Stimulated activated CD8-positive, alpha-beta memory T cell treated with anti-CD3 and anti-CD28 coated beads, Interleukin-12 subunit alpha, Interleukin-12 subunit beta, amount 100 ng/mL, for 1 hour (primary cell): Measurements from ENCODE around the gene COX11.
A peak's percentile ranks its signal among the peaks of the same experiment; 100 is the strongest.

Experiments
- DNase-seq: peaks from one replicate; pipeline ENCODE4 v3.0.0-alpha.2; 2020; ENCODE audit warnings: low read depth

The COX11 gene, protein sequence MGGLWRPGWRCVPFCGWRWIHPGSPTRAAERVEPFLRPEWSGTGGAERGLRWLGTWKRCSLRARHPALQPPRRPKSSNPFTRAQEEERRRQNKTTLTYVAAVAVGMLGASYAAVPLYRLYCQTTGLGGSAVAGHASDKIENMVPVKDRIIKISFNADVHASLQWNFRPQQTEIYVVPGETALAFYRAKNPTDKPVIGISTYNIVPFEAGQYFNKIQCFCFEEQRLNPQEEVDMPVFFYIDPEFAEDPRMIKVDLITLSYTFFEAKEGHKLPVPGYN

GRCh38 chr17:54968262-54968987 is at the start of gene COX11, which contains the start of gene STXBP4:
Gene COX11, minus strand, starts transcription at chr17:54968654. Its CDS starts 8 bp downstream, at chr17:54968646.
Gene STXBP4, plus strand, starts transcription at chr17:54968765. Its CDS starts 17,455 bp downstream, at chr17:54986220.
- peak; percentile 82 for DNase-seq

DNA sequence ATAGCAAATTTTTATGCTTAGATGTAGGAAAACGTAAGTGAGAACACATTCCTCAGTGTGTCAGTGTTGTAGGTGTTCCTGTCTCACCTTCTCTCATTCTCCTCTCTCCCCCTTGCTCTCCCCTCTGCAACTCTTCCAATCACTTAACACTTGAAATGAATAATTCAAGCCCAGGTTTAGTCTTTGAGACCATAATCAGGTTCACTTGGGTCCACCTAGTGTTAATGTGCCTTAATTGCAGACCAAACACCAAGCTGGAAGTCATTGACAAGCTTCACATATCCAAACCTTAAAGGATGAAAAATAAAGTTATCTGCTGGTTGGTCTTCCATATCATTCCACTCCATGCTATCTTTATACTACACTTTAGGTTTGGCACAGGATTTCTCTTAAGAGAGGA is 37.1 kb upstream of the COX11 start:
- no peak for DNase-seq

GRCh38 chr17:55004484-55004883 is 36.0 kb upstream of the COX11 start:
- DNase-seq: no peak

GRCh38 chr17:55002458-55002857 is 34.0 kb upstream of the COX11 start:
- no peak for DNase-seq

GRCh38 chr17:54996441-54996840 is 28.0 kb upstream of the COX11 start:
- no peak for DNase-seq

DNA sequence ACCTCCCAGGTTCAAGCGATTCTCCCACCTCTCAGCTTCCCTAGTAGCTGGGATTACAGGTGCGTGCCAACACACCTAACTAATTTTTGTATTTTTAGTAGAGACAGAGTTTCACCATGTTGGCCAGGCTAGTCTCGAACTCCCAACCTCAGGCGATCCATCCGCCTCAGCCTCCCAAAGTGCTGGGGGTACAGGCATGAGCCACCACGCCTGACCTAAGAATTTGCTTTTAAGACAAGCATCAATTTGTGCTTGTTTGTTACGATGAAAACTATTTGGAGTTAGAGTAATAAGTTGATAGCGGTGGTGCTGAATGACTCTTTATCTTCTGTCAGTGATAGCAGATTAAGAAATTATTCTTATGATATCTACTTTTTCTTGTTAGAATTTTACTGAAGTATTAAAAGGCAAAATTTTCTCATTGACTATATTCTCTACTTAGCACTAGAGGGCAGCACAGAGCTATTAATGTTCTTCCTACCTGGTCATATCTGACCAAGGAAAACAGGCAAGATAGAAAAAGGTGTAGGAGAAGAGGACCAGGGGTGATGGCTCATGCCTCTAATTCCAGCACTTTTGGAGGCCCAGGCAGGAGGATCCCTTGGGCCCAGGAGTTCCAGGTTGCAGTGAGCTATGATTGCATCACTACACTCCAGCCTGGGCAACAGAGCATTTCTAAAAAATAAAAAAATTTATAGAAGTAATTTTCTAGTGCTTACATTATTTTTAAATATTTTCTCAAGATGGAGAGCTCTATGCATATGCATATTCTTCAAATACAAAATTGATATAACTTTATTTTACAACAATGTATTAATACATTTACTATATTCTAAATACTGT is 24.6 kb upstream of the COX11 start:
- DNase-seq: no peak

DNA sequence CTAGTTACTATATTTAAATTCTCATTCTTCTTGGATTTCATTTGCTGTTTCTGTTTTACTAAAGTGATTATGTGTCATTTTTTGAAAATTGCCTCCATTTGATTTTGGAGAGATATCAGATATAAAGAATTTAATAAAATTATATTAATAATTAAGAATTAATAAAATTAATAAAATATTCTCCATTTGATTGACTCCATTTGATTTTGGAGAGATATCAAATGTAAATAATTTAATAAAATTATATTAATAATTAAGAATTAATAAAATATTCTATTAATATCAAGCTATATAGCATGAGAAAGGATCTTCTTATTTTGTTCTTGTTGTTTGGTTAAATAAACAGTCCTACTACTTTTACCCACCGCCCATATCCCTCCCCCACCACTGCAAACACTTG is 23.1 kb upstream of the COX11 start:
- DNase-seq: no peak

DNA sequence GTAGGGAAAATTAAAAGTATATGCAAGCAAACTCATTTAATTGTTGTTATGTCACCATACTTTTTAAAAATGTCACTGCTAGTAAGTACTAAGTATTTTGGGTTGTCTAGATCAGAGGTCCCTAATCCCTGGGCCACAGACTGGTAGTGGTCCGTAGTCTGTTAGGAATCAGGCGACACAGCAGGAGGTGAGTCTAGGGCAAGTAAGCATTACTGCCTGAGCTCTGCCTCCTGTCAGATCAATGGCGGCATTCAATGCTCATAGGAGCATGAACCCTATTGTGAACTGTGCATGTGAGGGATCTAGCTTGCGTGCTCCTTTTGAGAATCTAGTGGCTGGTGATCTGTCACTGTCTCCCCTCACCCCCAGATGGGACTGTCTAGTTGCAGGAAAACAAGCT is 21.7 kb upstream of the COX11 start:
- DNase-seq: no peak

DNA sequence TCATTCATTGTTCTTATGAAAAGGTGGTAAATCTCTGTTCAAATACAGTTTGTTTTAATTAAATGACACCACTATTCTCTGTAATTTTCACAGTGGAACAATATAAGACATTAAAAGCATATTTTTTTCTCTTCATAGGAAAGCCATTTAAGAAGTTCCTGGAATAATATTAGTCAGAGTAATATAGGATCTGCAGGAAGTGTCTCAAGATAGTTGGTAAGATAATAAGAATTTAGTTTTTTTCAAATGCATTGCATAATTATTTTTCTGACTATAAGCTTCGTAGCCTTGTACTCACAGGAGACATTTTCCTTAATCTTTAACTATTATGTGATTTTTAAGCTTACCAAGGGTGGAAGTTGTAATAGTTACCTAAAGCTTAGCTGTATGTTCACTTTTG is 17.0 kb upstream of the COX11 start:
- DNase-seq: no peak

GRCh38 chr17:54983260-54983659 is 14.8 kb upstream of the COX11 start:
- DNase-seq: no peak

GRCh38 chr17:54982399-54982798 is 13.9 kb upstream of the COX11 start:
- DNase-seq: no peak

GRCh38 chr17:54980375-54980774 is 11.9 kb upstream of the COX11 start:
- no peak for DNase-seq

- DNase-seq: no peak
Measured at GRCh38 chr17:54979657-54980056, 11.2 kb upstream of the COX11 start.

GRCh38 chr17:54977744-54978143 is 9.3 kb upstream of the COX11 start:
- no peak for DNase-seq

GRCh38 chr17:54976316-54976715 is 7.9 kb upstream of the COX11 start:
- no peak for DNase-seq

- no peak for DNase-seq
Measured at GRCh38 chr17:54974759-54975158, 6.3 kb upstream of the COX11 start.

DNA sequence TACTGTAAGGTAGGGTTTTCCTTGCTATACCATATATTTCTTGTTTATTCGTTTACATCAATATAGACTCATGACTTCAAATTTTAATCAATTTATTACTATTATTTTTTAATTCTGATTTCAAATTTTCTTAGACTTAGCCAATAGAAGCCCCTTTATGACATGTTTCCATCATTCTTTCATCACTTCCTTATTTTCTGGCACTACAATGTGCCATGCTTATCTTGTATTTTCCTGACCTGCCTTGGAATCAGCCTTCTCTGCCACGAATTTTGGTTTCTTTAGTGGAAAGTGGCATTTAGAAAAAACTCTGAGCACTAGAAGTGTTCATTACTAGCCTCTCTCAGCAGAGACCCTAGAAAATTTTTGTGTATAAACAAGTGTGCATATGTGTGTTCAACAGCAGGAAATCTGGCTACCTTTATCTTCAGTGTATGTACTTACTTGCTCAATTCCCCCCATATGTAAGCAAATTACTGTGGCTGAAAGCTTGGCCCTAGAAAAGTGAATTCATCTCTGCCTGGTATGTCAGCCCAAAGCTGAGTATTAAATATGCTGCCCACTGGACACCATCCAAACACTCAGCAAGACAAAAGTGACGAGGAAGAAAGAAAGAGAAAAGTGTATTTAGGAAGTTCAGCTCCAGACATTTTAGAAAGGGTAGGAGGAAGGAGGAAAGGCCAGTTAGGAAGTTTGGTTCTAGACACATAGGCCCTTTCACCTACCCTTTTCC is 4.1 kb upstream of the COX11 start:
- no peak for DNase-seq

DNA sequence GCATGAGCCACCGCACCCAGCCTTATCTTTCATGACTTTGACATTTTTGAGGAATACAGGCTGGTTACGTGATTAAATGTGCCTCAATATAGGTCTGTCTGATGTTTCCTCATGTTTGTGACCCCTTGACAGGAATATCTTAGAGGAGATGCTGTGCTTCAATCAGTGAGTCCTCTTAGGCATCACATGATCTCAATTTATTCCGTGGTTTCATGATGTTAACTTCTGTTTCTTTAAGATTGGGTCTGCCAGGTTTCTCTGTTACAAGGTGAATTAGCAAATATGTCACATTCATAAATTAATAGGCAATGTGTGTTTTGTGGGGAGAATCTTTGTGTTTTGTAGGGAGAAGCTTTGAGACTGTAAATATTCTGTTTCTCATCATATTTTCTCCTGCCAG is 3.4 kb upstream of the COX11 start:
- no peak for DNase-seq

GRCh38 chr17:54971147-54971546 is 2.7 kb upstream of the COX11 start:
- DNase-seq: no peak

DNA sequence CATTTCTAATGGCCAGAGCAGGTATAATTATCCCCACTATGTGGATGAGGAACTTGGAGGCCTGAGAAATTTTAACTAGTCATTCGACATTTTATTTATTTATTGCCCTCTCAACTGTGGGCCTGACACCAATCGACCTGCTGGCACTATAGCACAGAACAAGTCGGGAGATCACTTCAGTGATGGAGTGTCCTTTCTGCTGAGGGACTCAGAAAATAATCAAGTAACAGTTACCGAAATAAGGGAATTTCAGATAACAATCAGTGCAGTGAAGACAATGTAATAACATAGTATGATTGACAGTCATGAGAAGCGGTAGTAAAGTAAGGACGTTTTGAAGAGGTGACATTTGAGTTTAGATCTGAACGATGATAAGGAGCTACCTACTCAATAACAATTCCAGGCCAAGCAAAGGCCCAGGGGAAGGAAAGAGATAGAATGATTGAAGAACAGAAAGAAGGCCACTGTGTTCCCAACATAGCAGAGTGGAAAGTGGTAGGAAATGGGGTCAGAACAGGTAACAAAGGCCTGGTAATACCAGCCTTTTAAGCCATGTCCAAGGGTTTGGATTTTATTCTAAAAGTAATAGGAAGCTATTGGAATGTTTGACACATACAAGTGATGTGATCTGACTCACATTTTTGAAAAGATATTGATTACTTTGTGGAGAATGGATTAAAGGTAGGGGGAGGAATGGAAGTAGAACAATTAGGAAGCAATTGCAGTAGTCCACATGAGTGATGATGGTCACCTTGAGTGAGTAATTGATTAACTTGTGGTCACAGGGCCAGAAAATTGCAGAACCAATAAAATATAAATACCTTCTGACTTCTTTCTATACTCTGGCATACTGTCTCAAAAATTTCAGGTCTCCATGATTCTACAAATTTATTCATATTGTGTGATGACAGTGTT is 1.5 kb upstream of the COX11 start:
- DNase-seq: no peak

GRCh38 chr17:54968988-54969332 is 506 bp upstream of the COX11 start:
- DNase-seq: no peak
